NCI-H1694 treated with DMSO at 0.1 percent for 48 hours (cell line): ENCODE measurements around the gene CLEC4G.
"Not testable (repeated sequence)": the region's sequence is repeated elsewhere in the genome, so short reads cannot be mapped to it uniquely, and the experiment has no call there.

Source experiments
- DNase-seq: peaks from one replicate; lab custom pipeline; 2025; lab: John Stamatoyannopoulos, UW

The CLEC4G gene

GRCh38 chr19:7746903-7747884, 15.3 kb upstream of the CLEC4G start, which contains the start of gene CD209:
Gene CD209, minus strand, starts transcription at chr19:7747534. Its CDS starts 23 bp downstream, at chr19:7747511.
- DNase-seq = no peak

DNA sequence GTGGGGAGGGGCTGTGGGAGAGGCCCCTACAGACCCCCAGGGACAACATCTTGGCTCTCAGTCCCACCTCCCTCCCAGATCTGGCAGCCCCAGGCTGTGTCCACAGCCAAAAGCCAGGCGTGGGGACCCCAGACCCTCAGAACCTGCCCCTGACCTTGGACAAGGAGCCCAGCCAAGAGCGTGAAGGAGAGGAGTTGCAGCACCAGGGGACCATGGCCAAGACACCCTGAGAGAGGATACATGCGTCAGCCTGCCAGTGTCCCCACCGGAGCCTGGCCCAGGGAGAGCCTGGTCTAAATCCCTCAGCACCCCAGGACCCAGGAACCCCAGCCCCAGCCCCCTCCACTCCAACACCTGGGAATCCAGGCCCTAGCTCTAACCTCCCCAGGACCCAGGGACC, 14.4 kb upstream of the CLEC4G start:
- DNase-seq = not testable (repeated sequence)

DNA sequence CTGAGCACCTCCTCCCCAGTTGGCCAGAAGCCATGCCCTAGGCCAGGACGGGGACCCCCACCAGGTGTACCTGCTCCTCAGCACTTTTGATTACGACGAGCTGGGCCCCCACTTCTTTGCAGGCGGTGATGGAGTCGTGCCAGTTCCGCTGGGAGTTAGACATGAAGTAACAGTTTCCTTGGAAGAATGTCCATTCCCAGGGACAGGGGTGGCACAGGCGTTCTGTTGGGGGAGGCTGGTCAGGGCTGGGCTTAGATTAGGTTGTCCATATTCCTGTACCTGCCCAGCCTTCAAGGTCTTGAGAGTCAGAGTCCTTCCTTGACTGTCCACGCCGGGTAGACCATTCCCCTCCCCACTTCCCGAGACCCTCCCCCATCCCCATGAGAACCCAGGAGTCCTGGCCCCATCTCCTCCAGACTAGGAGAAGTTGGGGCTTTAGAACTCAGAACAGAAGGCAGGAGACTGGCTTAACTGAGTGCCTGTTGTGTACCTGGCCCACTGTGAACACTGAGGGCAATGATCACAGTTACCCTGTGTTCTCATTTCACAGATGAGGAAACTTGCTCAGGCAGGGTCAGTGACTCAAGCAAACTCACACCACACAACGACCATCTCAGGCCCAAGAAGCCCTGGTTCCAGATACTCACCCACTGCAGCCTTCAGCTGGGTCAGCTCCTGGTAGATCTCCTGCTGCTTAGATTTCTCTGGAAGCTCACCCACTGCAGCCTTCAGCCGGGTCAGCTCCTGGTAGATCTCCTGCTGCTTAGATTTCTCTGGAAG, 13.2 kb upstream of the CLEC4G start:
- DNase-seq = no peak

- no peak for DNase-seq
Observed at GRCh38 chr19:7744199-7744786, 12.4 kb upstream of the CLEC4G start.

- DNase-seq = no peak
Observed at GRCh38 chr19:7743425-7743841, 11.5 kb upstream of the CLEC4G start.

- DNase-seq = no peak
Observed at GRCh38 chr19:7742991-7743390, 11.1 kb upstream of the CLEC4G start.

DNA sequence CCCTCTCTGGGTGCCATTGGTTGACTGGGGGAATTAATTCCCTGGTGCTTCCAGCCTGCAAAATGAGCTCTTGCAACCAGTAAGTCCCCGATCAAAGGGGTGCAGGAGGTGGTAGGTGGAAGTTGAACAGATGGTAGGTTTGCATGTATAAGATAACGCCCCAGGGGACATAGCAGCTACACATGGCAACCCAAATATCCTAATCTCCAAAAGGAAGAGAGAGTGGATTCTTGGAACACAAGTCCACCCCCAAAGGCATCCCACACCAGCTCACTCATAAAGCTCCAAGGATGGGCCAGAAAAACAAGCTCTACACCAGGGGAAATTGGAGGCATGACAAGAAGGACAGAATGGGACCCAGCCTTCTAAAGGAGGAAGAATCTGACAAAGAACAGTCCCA, 10.7 kb upstream of the CLEC4G start:
- DNase-seq = no peak

DNA sequence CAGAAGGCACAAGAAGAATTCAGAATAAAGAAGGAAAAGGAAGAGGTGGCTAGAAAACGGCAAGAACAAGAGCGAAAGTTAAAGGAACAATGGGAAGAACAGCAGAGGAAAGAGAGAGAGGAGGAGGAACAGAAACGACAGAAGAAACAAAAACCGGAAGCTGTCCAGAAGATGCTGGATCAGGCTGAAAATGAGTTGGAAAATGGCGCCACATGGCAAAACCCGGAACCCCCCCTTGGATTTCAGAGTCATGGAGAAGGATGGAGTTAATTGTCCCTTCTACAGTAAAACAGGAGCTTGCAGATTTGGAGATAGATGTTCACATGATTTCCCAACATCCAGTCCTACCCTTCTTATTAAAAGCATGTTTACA, 8.8 kb upstream of the CLEC4G start:
- DNase-seq = no peak

GRCh38 chr19:7739801-7740681, 8.1 kb upstream of the CLEC4G start:
- no peak for DNase-seq

- DNase-seq = no peak
Observed at GRCh38 chr19:7739211-7739755, 7.4 kb upstream of the CLEC4G start.

DNA sequence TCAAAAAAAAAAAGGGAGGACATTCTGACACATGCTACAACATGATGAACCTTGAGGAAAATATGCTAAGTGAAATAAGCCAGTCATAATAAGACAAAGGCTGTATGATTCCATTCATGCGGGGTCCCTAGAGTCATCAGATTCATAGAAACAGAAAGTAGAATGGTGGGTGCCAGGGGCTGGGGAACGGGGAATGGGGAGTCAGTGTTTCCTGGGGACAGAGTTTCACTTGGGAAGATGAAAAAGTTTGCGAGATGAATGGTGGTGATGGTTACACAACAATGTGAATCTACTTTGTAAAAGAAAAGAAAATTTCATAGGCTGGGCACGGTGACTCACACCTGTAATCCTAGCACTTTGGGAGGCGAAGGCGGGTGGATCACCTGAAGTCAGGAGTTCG, 6.1 kb upstream of the CLEC4G start:
- DNase-seq = no peak

DNA sequence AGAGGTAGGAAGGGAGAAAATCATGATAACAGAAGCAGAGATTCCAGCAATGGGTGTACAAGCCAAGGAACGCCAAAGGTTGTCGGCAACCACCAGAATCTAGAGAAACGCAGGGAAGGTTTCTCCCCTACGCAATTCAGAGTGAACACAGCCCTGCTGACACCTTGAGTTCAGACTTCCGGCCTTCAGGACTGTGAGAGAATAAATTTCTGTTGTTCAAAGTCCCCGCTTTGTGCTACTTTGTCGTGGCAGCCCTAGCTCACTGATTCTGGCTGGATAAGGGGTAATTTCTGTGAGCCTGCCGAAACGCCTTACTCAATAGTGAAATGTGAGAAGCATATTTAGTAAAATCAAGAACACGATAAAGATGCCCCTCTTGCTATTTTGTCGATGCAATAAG, 5.3 kb upstream of the CLEC4G start:
- DNase-seq = no peak

- DNase-seq = no peak
Observed at GRCh38 chr19:7736148-7736547, 4.2 kb upstream of the CLEC4G start.

GRCh38 chr19:7734220-7735203, 2.6 kb upstream of the CLEC4G start:
- no peak for DNase-seq

GRCh38 chr19:7733376-7733775, 1.5 kb upstream of the CLEC4G start:
- DNase-seq = no peak

DNA sequence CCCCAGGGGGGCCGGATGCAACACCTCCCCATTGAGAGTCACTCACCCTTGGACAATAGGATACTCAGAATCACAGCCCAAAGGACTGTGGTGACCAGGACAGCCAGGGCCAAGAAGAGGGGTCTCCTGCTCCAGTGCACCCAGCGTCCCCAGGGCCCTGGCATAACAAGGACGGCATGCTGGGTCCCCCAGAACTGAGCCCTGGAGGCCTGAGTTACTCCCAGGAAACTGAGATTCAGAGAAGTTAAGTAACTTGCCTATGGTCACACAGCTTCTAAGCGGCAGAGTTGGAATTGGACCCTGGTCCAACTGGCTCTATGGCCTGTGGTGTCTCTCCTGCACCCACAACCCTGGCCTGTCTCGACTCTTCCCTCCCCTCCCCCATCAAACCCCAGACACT, 295 bp downstream of the CLEC4G start:
- DNase-seq = no peak

GRCh38 chr19:7731218-7731595, 703 bp downstream of the CLEC4G start:
- DNase-seq = no peak

DNA sequence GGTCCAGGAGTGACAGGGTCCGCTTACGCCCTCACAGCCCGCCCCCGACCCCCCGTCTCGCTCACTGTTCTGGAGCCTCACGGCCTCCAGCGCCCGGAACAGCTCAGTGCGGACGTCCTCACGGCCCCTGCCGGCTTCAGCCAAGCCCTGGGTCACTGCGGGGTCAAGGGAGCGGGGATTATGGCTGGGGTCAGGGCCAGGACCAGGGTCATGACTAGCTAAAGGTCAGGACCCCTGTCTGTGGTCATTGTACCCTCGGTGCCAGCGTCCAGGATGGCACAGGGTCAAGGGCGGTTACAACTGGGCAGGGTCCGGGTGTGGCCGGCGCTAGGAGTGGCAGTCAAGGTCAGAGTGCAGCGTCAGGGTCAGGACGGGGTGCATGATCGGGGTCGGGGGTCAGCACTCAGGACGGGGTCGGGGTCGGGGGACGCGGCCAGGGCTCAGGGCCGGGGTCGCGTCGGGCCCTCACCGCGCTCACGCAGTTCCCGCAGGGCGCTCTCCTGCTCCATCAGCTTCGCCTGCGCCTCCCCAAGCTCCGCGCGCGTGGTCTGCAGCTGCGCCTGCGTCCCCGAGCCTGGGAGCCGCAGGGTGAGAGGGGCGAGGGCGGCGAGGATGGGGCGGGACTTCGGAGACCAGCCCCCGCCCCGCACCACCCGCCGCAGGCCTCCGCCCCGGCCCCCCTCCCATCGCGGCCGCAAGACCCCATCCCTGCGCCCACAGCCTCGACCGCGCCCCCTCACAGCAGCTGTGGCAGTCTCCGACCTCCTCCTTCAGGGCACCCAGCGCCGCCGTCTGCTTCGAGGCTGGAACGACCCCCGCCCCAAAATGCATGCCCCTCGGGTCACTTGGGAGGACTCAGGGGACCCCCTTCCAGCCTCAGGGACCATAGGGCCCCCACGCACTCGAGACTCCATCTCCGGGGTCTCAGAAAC, 1.4 kb downstream of the CLEC4G start:
- DNase-seq = no peak

DNA sequence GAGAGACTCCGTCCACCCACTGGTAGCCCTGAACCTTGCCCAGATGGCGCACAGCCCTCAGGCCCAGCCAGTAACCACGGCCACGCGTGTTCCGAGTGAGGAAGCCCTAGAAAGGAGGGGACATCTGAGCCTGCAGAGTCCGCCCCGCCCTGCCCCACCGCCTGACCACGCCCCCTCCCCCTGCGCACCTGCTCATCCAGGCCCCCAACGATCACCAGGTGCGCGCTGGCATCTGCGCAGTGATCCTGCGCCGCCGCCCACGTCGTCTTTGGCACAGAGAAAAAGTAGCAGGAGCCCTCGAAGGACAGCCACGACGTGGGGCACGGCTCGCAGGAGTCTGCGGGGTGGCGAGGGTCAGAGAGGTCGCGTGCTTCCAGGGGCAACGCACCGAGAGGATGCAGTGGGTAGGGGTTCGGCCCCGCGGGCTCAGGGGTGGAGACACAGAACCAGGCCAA, 2.1 kb downstream of the CLEC4G start:
- no peak for DNase-seq
